Endodermal cell (in vitro differentiated cells): ENCODE results near the gene NKD1. TPM values are rescaled to one million over a fixed set of nuclear protein-coding genes. Genes with fewer than 3 reads are reported as not detected.

Experiments used
- DNase-seq: peaks from one replicate; pipeline ENCODE4 v3.0.0-alpha.2; 2017
- H3K27ac ChIP-seq: 2 replicates; pipeline ENCODE4 v1.5.1; 2013; ENCODE audit warnings: mild to moderate bottlenecking, low read depth, low read length, moderate library complexity
- H3K27me3 ChIP-seq: 2 replicates; pipeline ENCODE4 v1.6.1; 2013; ENCODE audit warnings: mild to moderate bottlenecking, low read length, moderate library complexity; ENCODE audit not compliant: insufficient read depth, control insufficient read depth, poor library complexity, severe bottlenecking
- H3K36me3 ChIP-seq: 2 replicates; pipeline ENCODE4 v1.7.0; 2013; ENCODE audit warnings: mild to moderate bottlenecking, low read length, moderate library complexity; ENCODE audit not compliant: control insufficient read depth, insufficient read depth
- H3K4me1 ChIP-seq: one replicate; pipeline ENCODE4 v1.7.0; 2013; ENCODE audit warnings: low read length; ENCODE audit not compliant: control insufficient read depth, insufficient read depth
- H3K4me3 ChIP-seq: 2 replicates; pipeline ENCODE4 v1.5.1; 2013; ENCODE audit warnings: mild to moderate bottlenecking, low read length, moderate library complexity
- H3K9ac ChIP-seq: 2 replicates; pipeline ENCODE4 v1.6.1; 2013; ENCODE audit warnings: mild to moderate bottlenecking, low read length, moderate library complexity; ENCODE audit not compliant: poor library complexity, severe bottlenecking; ENCODE audit errors: extremely low read depth
- H3K9me3 ChIP-seq: 2 replicates; pipeline ENCODE4 v1.6.1; 2013; ENCODE audit warnings: mild to moderate bottlenecking, low read length, moderate library complexity; ENCODE audit not compliant: control insufficient read depth
- H3K27ac Mint-ChIP-seq: 2 replicates; pipeline ENCODE4 v1.8.0; 2020; ENCODE audit warnings: mixed read lengths
- H3K27me3 Mint-ChIP-seq: 2 replicates; pipeline ENCODE4 v1.8.0; 2021; ENCODE audit warnings: mild to moderate bottlenecking, mixed read lengths; ENCODE audit not compliant: insufficient read depth
- H3K36me3 Mint-ChIP-seq: 2 replicates; pipeline ENCODE4 v1.8.0; 2020; ENCODE audit warnings: low read depth, mixed read lengths
- H3K4me1 Mint-ChIP-seq: 2 replicates; pipeline ENCODE4 v1.8.0; 2020; ENCODE audit warnings: mixed read lengths
- H3K4me3 Mint-ChIP-seq: 2 replicates; pipeline ENCODE4 v1.8.0; 2020; ENCODE audit warnings: mild to moderate bottlenecking, moderate library complexity, mixed read lengths
- H3K9me3 Mint-ChIP-seq: 2 replicates; pipeline ENCODE4 v1.8.0; 2020; ENCODE audit warnings: mild to moderate bottlenecking, mixed read lengths
- CTCF ChIP-seq: fragments of 200-600 bp; sonication (generic); conservative IDR thresholded peaks from 2 replicates; pipeline ENCODE4 v1.5.0; 2021; ENCODE audit warnings: antibody characterized with exemption, mild to moderate bottlenecking
- WGBS, 2 experiments: methylation state at CpG; one replicate each; pipeline versions ENCODE4 v1.1.5 to v1.1.7; 2013; ENCODE audit warnings: missing lambda C conversion rate in 2 of 2, mixed read lengths in 1 of 2; ENCODE audit not compliant: insufficient coverage in 1 of 2, insufficient read length in 1 of 2; 5-methylcytosine and 5-hydroxymethylcytosine counted together
- total RNA-seq, 2 donors: library from RNA; stranded (reverse); fragmentation: NEBNext Ultra II Directional in 1 of 2; extraction: Animal tissue kit (Norgen Biotek cat#: 25700) in 1 of 2; gene quantifications; 2 replicates in 1 of 2; 3 replicates in 1 of 2; pipeline ENCODE4 v1.2.1, GENCODE V29; 2021

Gene NKD1
- total RNA-seq, 2 donors from 2014 or later = 7.0 to 9.5 TPM

DNA sequence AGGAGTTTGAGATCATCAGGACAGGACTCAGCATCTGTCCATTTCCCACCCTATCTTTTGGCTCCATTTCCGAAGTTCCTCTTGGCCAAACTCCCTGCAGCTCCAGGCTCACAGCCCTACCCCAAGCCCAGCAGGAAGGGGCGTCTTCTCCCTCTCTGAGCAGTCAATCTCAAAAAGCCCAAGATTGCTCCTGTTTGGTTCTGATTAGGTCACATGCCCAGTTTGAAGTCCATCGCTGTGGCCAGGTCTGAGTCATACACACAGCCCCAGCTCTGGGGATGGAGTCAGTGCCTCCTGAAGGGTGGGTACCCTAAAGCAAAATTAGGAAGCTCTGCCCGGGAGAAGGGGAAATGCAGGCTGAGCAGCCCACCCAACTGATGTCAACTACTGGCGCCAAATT, 109.0 kb downstream of the NKD1 start:
- H3K9me3 ChIP-seq = peaks cover 4% of the 10 kb centered on the region
- Mint-ChIP-seq H3K27me3 (peaks cover 2% of the 10 kb centered on the region), H3K4me1 (peaks cover 4% of the 10 kb centered on the region), H3K27ac (no peak overlapping the region), H3K9me3 (no peaks in the 10 kb centered on the region), H3K4me3 (no peak overlapping the region), H3K36me3 (no peaks in the 10 kb centered on the region)
- 80 to 88% methylated on average over 2 to 5 of the region's 5 CpGs for WGBS, 2 experiments
- no peak overlapping the region for H3K4me3 ChIP-seq
- no peaks in the 10 kb centered on the region for H3K4me1 ChIP-seq
- DNase-seq = no peak
- no peak overlapping the region for H3K27ac ChIP-seq
- no peak overlapping the region for H3K9ac ChIP-seq
- H3K27me3 ChIP-seq = no peaks in the 10 kb centered on the region
- TF ChIP-seq CTCF = no peak
- H3K36me3 ChIP-seq = no peaks in the 10 kb centered on the region

DNA sequence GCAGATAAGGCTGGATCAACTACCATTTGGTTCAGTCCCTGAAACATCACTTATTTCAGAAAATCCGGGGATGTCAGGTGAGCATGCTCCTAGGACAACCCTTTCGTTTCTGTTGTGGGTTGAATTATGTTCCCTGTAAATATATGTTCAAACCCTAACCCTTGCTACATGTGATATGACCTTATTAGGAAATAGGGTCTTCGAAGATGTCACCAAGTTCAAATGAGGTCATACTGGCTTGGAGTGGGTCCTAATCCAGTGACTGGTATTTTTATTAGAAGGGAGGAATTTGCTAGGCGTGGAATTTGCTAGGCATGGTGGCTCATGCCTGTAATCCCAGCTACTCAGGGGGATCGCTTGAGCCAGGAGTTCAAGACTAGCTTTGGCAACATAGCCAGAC, 111.6 kb downstream of the NKD1 start:
- Mint-ChIP-seq H3K27me3 (peaks cover 12% of the 10 kb centered on the region), H3K9me3 (peaks cover 5% of the 10 kb centered on the region), H3K4me3 (no peak overlapping the region), H3K36me3 (no peaks in the 10 kb centered on the region), H3K27ac (no peak overlapping the region), H3K4me1 (no peaks in the 10 kb centered on the region)
- H3K36me3 ChIP-seq = no peaks in the 10 kb centered on the region
- no peak overlapping the region for H3K4me3 ChIP-seq
- TF ChIP-seq CTCF = no peak
- 86 to 96% methylated on average over 1 to 5 of the region's 5 CpGs for WGBS, 2 experiments
- H3K4me1 ChIP-seq = no peaks in the 10 kb centered on the region
- H3K27ac ChIP-seq = no peak overlapping the region
- peaks cover 15% of the 10 kb centered on the region for H3K9me3 ChIP-seq
- no peaks in the 10 kb centered on the region for H3K27me3 ChIP-seq
- no peak overlapping the region for H3K9ac ChIP-seq
- no peak for DNase-seq

GRCh38 chr16:50662306-50662940, 114.2 kb downstream of the NKD1 start:
- Mint-ChIP-seq H3K36me3 (no peaks in the 10 kb centered on the region), H3K9me3 (peaks cover 7% of the 10 kb centered on the region), H3K4me1 (no peaks in the 10 kb centered on the region), H3K27ac (no peak overlapping the region), H3K4me3 (no peak overlapping the region), H3K27me3 (peaks cover 15% of the 10 kb centered on the region)
- TF ChIP-seq CTCF = no peak
- peaks cover 15% of the 10 kb centered on the region for H3K9me3 ChIP-seq
- H3K4me1 ChIP-seq = no peaks in the 10 kb centered on the region
- no peaks in the 10 kb centered on the region for H3K36me3 ChIP-seq
- H3K4me3 ChIP-seq = no peak overlapping the region
- WGBS, 2 experiments = 90 to 93% methylated on average over 10 of the region's 10 CpGs
- no peak overlapping the region for H3K9ac ChIP-seq
- no peaks in the 10 kb centered on the region for H3K27me3 ChIP-seq
- DNase-seq = no peak
- H3K27ac ChIP-seq = no peak overlapping the region
